Right ventricle myocardium superior (tissue), 1 donor: Measurements from ENCODE around the gene SLC16A7. TPM values are rescaled to one million over a fixed set of nuclear protein-coding genes. Genes with fewer than 3 reads are reported as not detected.
A peak's percentile ranks its signal among the peaks of the same experiment; 100 is the strongest.
"Not testable (repeated sequence)": the region's sequence is repeated elsewhere in the genome, so short reads cannot be mapped to it uniquely, and the experiment has no call there.

ENCODE experiments used
- ATAC-seq: fragments of 200-7000 bp; cut with Tn5 transposase; one replicate; pipeline ENCODE4 v1.9.1; 2020; ENCODE audit warnings: mild to moderate bottlenecking; ENCODE audit not compliant: poor library complexity
- DNase-seq: peaks from one replicate; pipeline ENCODE4 v3.0.0-alpha.2; 2020
- intact Hi-C: fragments of 100-400 bp; cut with DNase I; formaldehyde crosslinking; loops from one replicate; pipeline ENCODE4 v1.11.2; 2022
- total RNA-seq: library from RNA; stranded (reverse); fragmentation: NEBNext Ultra II Directional; extraction: Animal tissue kit (Norgen Biotek cat#: 25700); gene quantifications from one replicate; pipeline ENCODE4 v1.2.1, GENCODE V29; 2021
- donor health status: DM: no; HTN: yes; CAD: no; lungs with severe emphysema.

Gene SLC16A7
- total RNA-seq, 1 donor from 2014 or later: 108 TPM

DNA sequence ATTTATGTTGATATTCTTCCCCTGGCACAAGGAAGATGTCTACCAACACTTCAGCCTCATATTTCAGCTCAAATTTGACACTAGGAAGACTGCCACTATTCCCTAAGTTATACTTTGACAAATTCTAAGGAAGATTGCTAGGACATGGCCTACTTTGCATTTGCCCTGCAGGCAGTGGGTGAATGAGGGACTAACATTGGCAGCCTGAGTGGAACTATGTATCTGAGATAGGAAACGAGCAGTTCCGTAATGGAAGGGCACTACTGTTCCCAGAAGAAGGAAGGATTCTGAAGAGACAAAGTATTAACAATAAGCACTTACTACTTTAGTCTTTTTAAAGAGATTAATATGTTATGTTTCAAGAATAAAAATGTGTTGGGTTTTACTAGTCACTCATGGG lies 115.1 kb downstream of the SLC16A7 start:
- ATAC-seq (peak; percentile 52), DNase-seq (no peak)
- intact Hi-C loops: no loop called here

DNA sequence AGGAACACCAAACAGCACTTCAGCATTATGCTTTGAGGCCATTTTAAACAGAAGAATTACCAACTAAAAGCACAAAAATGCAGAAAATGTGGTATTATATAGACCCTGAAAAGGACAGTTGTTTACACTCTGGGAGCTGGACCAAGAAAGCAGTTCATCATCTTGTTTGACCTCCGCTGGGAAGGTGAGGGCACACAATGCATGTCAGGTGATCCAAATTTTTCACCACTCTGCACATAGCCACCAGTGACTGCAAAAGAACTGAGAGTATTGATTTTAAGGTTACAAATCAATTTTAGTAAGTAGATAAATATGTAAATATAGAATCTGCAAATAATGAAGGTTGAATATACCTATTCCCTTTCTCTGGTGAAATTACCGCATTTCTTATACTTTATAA lies 119.6 kb downstream of the SLC16A7 start:
- intact Hi-C loops: no loop called here
- ATAC-seq (peak; percentile 47), DNase-seq (no peak)

DNA sequence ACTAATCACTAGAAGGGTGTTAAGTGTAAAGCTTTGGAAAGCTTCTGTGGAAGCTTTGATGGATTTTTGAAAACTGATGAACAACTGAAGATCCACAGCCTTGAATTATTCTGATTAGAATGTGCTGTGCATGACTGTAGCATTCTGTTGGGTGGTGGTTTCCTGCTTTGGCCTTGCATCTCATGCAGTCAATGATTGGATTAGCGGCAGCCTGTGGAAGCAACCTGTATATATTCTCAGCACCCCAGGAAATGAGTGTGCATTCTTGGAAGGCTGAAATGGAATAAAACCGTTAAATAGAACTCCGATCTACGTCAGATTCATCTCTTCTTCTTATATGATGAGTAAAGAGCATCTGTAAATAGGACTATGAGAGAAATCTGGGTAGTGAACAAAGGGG lies 120.2 kb downstream of the SLC16A7 start:
- ATAC-seq (no peak), DNase-seq (no peak)
- intact Hi-C loops: no loop called here

DNA sequence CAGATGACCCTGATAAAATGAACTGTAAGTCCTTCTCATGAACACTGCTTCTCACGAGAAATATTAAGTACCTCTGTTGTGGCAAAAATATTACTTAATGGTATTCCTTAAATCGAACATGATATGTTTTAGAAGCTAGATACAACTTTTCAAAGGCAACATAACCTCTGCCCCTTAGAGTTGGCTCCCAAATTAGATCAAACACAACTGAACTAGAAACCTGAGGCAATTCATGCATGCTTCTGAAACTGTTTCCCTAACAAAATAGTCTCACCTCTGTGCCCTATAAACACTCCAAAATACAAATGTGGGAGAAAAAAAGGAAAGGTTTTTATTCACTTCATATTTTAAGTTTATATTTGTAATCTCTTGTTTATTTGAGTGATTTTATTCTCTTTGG lies 121.6 kb downstream of the SLC16A7 start:
- DNase-seq (no peak), ATAC-seq (no peak)
- intact Hi-C loops: no loop called here

DNA sequence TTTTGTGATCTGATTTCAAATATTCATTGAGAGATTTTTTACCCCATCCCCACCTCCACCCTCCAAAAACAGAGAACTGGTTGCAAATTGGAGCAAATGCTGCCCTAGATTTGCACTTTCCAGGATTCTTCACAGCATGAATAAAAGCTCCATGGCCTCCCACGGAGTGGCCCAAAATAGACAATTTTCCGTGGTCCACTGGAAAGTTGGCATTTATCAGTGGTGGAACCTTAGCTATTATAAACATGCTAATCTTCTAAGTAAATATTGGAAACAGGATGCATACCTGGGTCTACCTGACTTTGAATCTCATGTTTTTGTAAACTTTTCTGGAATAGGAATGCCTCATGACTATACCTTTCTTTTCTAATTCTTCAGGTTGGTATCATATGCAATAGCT lies 123.9 kb downstream of the SLC16A7 start:
- DNase-seq: no peak
- no peak for ATAC-seq
- intact Hi-C loops: no loop called here

DNA sequence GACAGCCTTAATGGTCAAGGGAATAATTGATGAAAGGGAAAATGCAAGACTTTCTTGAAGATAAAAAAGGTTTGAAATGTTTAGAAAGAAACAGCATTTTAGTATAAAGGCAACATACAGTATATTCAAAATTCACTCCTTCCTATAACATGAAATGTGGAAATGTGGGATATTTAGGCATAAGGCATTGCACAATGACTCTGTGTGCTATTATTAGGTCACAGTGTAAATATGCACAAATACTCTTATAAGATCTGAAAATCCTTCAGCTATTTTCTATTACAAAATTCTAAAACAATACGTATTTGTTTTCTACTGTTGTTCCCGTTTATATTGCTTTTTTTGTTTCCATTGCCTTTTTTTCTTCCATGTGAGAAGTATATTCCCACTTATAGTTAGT lies 127.7 kb downstream of the SLC16A7 start:
- no peak for DNase-seq
- intact Hi-C loops: no loop called here

DNA sequence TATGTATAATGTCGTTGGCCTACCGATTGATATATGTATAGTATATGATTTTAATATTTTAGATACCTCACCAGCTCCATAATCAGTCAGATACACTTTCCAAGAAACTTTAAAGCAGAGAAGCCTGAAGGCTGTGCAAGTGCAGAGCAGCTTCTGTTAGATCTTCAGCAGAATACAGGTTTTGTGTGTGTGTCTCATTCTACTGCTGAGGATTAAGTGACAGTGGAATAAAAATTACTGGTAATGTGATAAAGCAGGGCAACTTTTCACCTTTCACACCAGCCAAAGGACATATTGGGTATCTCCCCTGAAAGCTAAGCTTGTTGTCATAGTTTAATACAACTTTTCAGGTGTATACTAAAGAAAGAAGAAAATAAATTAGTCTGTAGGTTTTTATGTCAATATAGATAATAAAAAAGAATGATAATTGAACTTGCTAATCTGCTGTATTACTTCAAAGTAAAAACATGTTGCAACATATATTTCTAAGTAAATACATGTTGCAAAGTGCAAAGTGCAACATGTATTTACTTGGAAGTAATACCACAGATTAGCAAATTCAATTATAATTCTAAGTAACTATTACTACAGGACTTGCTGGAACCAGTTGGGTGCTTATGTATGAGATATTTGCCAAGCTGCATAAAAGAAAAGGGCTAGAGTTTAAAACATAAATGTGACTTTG lies 128.3 kb downstream of the SLC16A7 start:
- DNase-seq (no peak), ATAC-seq (no peak)
- intact Hi-C loops: no loop called here

More for the DNA sequence above, 127.7 kb downstream of the SLC16A7 start:
- ATAC-seq: no peak

DNA sequence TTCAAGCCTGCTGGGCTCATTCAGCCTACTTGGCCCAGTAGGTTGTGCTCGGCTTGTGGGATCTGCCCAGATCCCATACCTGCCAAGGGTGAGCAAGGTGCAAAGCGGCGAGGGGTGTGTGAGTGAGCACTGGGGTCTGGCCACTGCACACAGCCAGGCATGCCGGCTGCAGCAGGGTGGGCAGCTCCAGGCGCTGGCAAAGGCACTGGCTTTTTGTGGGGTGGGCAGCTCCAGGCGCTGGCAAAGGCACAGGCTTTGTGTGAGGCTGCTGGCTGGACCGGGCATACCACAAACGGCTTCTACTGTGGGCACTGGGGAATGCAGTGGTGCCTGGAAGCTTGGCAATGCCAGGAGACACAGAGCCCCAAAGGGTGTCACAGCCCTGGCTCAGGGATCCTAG lies 137.4 kb downstream of the SLC16A7 start:
- DNase-seq: peak; percentile 32
- intact Hi-C loops: no loop called here
- peak; percentile 27 for ATAC-seq

DNA sequence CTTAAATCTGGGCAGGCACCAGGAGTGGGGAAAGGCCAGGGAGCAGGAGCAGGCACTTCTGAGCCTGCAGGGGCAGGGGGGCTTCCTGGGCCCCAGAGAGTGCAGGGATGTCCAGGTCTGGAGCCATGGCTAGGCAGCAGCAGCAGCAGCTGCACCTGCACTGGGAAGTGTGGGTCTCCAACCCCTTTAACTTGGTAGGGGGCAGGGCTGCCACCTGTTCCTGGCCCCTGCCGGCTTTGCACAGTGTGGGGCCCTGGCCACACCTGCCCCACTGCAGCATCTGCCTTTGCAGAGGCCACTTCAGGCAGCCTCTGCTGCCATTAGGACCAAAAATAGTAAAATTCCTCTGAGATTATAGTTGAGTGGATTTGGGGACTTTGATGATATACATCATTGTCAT lies 138.5 kb downstream of the SLC16A7 start:
- DNase-seq (no peak), ATAC-seq (no peak)
- intact Hi-C loops: no loop called here

DNA sequence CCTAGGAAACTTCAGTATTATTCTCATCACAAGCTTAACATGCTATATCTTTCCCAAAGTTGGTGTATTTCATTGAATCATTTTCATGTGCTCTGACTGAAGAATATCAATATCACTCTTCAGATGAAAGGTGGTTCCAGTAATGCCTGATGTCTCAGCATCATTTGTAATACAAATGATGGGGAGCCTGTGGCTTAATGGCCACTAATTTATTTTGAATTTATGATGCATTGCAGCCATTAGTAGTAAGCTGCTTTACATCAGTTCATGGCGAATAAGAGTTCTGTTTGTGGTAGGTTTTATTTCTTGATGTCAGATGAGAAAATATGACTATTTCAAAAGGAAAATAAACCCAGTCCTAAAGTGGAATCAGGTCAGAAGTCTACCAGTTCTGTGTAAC lies 139.4 kb downstream of the SLC16A7 start:
- intact Hi-C loops: no loop called here
- no peak for ATAC-seq

DNA sequence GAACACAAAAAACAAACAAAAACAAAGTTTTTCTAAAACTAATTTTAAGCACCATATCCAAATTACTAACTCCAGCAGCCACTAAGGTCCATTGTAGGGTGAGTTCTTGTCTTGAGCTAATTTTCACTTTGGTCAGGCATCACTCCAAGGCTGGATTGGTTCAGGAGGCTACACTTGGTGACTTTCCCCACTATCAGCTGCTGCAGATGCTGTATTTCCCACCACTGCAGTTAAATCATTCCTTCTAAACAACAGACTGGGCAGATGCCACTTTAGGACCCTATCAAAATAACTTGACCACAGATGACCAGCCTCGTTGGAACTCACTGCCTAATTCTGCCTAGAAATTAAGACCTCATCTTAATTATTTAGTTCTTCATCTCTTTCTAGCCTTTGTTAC lies 140.5 kb downstream of the SLC16A7 start:
- DNase-seq: no peak
- intact Hi-C loops: no loop called here
- ATAC-seq: peak; percentile 38

More for the DNA sequence above, 139.4 kb downstream of the SLC16A7 start:
- no peak for DNase-seq

DNA sequence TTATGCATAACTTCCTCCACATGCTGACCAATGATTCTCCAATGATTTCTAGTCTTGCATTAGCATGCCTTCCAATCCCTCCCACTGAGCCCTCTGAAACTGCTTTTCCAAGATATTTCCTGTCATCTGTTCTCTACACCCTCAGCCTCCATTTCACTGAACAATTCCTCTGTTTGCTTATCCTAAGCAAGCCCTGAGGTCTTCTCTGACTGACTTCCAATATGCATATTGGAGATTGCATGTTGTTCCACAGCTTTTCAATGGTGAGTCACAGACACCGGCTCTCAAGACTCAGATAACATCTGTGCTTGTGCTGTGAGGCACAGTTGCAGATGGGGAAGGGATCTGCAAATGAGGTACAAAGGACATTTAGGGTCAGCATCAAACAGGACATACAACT lies 141.0 kb downstream of the SLC16A7 start:
- ATAC-seq: peak; percentile 18
- intact Hi-C loops: no loop called here

DNA sequence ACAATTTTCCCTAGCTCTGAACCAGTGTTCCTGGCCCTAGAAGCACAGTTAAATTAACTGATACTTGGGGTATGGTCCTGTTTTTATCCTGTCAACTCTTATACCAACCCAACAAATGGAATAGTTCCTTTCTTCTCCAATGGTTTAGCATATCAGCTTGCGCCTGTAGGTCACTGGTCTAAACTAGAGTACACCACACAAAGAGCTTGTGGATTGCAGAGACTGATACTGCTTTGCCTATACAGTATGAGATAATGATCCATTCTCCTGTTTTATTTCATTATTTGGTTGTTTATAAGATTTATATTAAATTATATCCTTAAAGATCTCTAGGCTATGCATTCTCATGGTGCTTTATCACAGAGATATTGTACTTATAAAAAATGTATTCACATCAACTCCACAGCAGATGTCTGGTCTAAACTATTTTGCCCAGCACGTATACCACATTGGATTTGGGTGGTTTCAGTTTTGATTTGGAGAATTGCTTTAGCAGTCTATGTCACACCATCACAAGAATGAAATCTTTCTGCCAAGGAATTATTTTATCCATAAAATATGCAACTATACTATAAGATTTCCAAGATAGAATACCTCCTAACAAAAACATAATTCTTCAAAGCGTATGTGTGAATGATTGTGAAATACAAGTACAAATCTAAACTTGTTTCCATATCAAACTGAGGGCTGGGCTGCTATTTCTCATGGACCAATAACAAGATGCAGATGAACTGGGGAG lies 142.1 kb downstream of the SLC16A7 start:
- intact Hi-C loops: no loop called here
- peak; percentile 31 for ATAC-seq

More for the DNA sequence above, 141.0 kb downstream of the SLC16A7 start:
- no peak for DNase-seq

DNA sequence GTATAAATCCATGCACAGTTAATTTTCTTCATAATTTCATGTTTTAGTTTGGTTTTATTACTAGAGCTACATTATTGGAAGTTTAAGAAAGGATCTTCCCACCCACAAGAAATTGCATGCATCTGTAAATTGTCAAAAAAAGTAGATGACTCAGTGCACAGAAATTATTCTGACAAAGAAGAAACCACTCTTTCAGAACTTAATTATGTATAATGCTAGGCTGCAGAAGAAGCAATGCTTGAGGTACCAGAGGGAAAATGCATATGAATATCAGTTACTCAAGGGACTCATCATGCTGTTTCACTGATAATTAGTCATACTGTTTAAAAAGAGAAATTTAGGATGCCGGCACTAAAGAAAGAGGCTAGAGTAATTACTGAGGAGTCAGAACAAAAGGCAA lies 147.0 kb downstream of the SLC16A7 start:
- intact Hi-C loops: no loop called here
- no peak for ATAC-seq
- DNase-seq: no peak

More for the DNA sequence above, 142.1 kb downstream of the SLC16A7 start:
- DNase-seq: no peak

DNA sequence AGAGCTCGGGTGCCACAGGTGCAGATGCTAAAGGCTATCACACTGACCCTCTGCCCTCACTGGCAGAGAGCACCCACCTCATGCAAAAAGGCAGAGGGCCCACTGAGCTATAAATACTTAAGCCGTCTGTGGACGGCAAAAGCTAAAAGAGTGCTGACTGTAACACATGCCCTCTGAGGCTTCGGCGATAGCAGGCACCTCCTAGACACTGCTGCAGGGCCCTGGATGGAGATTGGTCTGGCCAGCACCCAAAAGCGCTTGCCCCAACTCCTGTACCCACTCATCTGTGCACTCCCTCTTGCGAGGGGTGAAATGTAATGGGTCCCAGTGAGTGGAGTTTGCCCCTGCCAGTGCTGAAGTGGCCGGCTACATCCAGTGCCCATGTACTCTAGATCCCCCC lies 148.7 kb downstream of the SLC16A7 start:
- intact Hi-C loops: no loop called here
- no peak for DNase-seq
- ATAC-seq: peak; percentile 74

DNA sequence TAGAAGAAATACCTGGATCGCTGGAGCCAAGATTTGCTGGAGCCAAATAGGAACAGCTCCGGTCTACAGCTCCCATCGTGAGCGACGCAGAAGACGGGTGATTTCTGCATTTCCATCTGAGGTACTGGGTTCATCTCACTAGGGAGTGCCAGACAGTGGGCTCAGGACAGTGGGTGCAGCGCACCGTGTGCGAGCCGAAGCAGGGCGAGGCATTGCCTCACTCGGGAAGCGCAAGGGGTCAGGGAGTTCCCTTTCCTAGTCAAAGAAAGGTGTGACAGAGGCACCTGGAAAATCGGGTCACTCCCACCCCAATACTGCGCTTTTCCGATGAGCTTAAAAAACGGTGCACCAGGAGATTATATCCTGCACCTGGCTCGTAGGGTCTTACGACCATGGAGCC lies 155.3 kb downstream of the SLC16A7 start:
- DNase-seq, intact Hi-C loops, ATAC-seq: not testable (repeated sequence)

DNA sequence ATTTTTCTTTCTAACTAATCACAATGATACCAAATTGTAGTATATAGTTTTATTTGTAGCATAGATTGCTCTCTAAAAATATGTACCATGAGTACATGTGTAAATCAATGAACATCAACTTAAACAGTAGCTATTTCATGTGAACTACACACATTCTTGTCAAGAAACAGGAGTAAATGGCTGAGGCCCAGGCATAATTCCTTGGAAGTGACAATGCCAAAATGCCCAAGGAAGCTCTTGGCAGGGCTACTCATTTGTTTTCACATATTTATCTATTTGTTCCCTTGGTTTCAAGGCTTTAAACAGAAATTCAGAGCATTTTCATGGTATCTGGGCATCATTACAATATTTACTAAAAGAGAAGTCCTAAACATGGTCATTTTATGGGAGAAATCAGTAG lies 165.7 kb downstream of the SLC16A7 start:
- ATAC-seq: no peak
- intact Hi-C loops: no loop called here
- no peak for DNase-seq

DNA sequence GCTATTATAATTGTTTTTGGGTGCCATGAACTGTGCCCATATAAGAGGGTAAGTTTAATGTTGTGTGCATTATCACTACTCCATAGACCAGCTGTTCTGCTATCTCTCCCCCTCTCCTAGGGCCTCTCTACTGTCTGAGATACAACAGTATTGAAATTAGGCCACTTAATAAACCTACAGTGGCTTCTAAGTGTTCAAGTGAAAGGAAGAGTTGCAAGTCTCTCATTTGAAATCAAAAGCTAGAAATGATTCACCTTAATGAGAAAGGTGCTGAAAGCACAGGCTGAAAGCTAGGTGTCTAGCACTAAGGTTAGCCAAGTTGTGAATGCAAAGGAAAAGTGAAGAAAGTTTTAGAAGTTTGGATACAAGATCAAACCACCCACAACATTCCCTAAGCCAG lies 168.0 kb downstream of the SLC16A7 start:
- DNase-seq: no peak
- intact Hi-C loops: no loop called here
- ATAC-seq: no peak

DNA sequence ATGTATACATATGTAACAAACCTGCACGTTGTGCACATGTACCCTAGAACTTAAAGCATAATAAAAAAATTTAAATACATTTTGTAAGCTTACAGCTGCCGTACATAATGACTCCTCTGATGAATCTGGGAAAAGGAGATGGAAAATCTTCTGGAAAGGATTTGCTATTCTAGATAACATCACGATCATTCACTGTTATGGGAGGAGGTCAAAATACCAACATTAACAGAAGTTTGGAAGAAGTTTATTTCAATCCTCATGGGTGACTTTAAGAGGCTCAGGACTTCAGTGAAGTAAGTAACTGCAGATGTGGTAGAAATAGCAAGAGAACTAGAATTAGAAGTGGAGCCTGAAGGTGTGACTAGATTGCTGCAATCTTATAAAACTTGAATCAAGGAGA lies 172.2 kb downstream of the SLC16A7 start:
- intact Hi-C loops: no loop called here

DNA sequence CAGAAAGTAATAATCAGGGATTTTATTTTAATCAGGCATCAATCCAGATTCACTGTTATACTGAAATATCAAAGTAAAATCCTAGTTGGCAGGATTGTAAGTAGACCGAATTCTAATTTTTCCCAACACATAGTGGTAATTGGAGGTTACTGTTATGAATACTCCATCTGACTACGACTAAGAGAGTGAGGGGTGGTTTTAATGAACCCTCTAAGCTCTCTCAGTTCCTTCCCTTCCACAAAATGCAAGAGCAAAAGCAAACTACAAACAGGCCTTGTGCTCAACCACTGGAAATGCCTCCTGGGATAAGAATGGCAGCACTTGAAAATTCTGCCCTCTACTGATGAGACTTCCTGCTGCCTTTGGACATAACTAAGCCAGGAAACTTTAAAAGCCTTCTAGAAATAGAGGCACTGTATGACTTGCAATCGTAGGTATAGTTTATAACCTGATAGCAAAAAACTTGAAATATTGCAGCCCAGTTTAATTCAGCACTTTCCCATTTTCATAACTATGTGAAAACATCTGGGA lies 184.8 kb downstream of the SLC16A7 start:
- ATAC-seq: peak; percentile 70
- intact Hi-C loops: no loop called here

More for the DNA sequence above, 172.2 kb downstream of the SLC16A7 start:
- no peak for ATAC-seq
- no peak for DNase-seq

More for the DNA sequence above, 184.8 kb downstream of the SLC16A7 start:
- DNase-seq: no peak
